SK-N-MC (cell line): ENCODE measurements around the gene PPFIA4.

Source experiments
- EZH2 ChIP-seq: fragments of 200-600 bp; sonication (generic); IDR thresholded peaks from one replicate; pipeline ENCODE4 v1.6.1; 2017; ENCODE audit warnings: antibody characterized with exemption
- POLR2AphosphoS5 ChIP-seq: IDR thresholded peaks from 2 replicates; pipeline ENCODE4 v1.6.1; 2012; ENCODE audit warnings: mild to moderate bottlenecking, low read depth, low read length, borderline replicate concordance

- TF ChIP-seq POLR2AphosphoS5 (no peak), EZH2 (no peak)
Measured at GRCh38 chr1:203113308-203113707, 87.0 kb downstream of the PPFIA4 start.
